HG02840 (cell line): ENCODE results near the gene AGBL3.
"Not testable (repeated sequence)": the region's sequence is repeated elsewhere in the genome, so short reads cannot be mapped to it uniquely, and the experiment has no call there.

Experiments used
- ATAC-seq: cut with Tn5 transposase; IDR thresholded peaks from one replicate; pipeline ENCODE4 v1.9.1; 2021; ENCODE audit warnings: mild to moderate bottlenecking, moderate library complexity, moderate number of reproducible peaks; ENCODE audit not compliant: unreplicated experiment, low FRiP score

Gene AGBL3

GRCh38 chr7:135164357-135165061, 178.2 kb downstream of the AGBL3 start:
- ATAC-seq, result no peak

- ATAC-seq, result no peak
Observed at GRCh38 chr7:135165862-135166261, 179.6 kb downstream of the AGBL3 start.

GRCh38 chr7:135166338-135166990, 180.2 kb downstream of the AGBL3 start:
- ATAC-seq, result no peak

- ATAC-seq, result no peak
Observed at GRCh38 chr7:135167365-135167917, 181.1 kb downstream of the AGBL3 start.

- ATAC-seq, result no peak
Observed at GRCh38 chr7:135168001-135168400, 181.7 kb downstream of the AGBL3 start.

- ATAC-seq, result no peak
Observed at GRCh38 chr7:135168489-135169140, 182.3 kb downstream of the AGBL3 start.

- ATAC-seq, result no peak
Observed at GRCh38 chr7:135169141-135169963, 183.0 kb downstream of the AGBL3 start.

- ATAC-seq, result peak; percentile 17
Observed at GRCh38 chr7:135169964-135170273, 183.6 kb downstream of the AGBL3 start.

- ATAC-seq, result peak; percentile 67
Observed at GRCh38 chr7:135170274-135170997, 184.1 kb downstream of the AGBL3 start, which contains the start of gene CYREN. Gene CYREN (minus strand): TSS chr7:135170707. CDS start chr7:135168922, 1,785 bp downstream.

GRCh38 chr7:135170998-135171481, 184.7 kb downstream of the AGBL3 start:
- peak; percentile 39 for ATAC-seq

GRCh38 chr7:135171581-135172291, 185.4 kb downstream of the AGBL3 start:
- ATAC-seq, result not testable (repeated sequence)

GRCh38 chr7:135173916-135174315, 187.6 kb downstream of the AGBL3 start:
- ATAC-seq, result not testable (repeated sequence)

- no peak for ATAC-seq
Observed at GRCh38 chr7:135174941-135175340, 188.6 kb downstream of the AGBL3 start.

- ATAC-seq, result no peak
Observed at GRCh38 chr7:135175931-135176330, 189.6 kb downstream of the AGBL3 start.

GRCh38 chr7:135177028-135177696, 190.9 kb downstream of the AGBL3 start:
- ATAC-seq, result no peak

GRCh38 chr7:135178364-135178763, 192.1 kb downstream of the AGBL3 start:
- no peak for ATAC-seq

- no peak for ATAC-seq
Observed at GRCh38 chr7:135179321-135179925, 193.1 kb downstream of the AGBL3 start.

GRCh38 chr7:135180122-135180521, 193.8 kb downstream of the AGBL3 start:
- no peak for ATAC-seq
